GM13977 (cell line): ENCODE data around the gene ADD1.

Experiments
- DNase-seq: peaks from one replicate; pipeline ENCODE4 v3.0.0; 2012; ENCODE audit warnings: low spot score
- in situ Hi-C: fragments of 300-500 bp; cut with MboI; formaldehyde crosslinking; loops from one replicate; pipeline ENCODE4 v1.12.0; 2022; ENCODE audit warnings: low sequenced_read_pairs, low pct_unique_long_range_greater_than_20kb, mixed read lengths, inconsistent platforms; ENCODE audit not compliant: unreplicated experiment
- TF ChIP-seq, protein P1 (sequence below): IDR thresholded peaks from 2 replicates; pipeline ENCODE4 v1.5.1; 2012; ENCODE audit warnings: mild to moderate bottlenecking, control low read depth; ENCODE audit not compliant: insufficient read depth; ENCODE audit errors: extremely low read depth, missing control alignments

Gene ADD1

DNA sequence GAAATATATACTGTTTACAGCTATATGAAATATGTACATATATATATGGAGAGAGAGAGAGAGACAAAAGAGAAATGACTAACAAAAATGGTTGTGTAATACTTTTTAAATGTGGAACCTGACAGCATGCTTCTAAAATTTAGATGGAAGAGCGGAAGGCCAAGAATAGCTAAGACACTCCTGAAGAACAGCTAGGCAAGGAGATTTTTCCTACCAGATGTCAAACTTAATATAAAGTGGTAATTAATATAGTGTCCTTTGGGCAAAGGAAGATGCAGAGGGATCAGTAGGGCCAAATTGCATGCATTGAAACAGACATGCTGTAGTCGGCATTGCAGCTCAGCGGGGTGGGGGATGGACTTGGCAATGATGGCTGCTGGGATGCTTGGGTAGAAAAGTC, 45.2 kb downstream of the ADD1 start:
- TF ChIP-seq, protein P1, sequence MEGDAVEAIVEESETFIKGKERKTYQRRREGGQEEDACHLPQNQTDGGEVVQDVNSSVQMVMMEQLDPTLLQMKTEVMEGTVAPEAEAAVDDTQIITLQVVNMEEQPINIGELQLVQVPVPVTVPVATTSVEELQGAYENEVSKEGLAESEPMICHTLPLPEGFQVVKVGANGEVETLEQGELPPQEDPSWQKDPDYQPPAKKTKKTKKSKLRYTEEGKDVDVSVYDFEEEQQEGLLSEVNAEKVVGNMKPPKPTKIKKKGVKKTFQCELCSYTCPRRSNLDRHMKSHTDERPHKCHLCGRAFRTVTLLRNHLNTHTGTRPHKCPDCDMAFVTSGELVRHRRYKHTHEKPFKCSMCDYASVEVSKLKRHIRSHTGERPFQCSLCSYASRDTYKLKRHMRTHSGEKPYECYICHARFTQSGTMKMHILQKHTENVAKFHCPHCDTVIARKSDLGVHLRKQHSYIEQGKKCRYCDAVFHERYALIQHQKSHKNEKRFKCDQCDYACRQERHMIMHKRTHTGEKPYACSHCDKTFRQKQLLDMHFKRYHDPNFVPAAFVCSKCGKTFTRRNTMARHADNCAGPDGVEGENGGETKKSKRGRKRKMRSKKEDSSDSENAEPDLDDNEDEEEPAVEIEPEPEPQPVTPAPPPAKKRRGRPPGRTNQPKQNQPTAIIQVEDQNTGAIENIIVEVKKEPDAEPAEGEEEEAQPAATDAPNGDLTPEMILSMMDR = no peak
- no peak for DNase-seq
- in situ Hi-C loops = no loop called here

DNA sequence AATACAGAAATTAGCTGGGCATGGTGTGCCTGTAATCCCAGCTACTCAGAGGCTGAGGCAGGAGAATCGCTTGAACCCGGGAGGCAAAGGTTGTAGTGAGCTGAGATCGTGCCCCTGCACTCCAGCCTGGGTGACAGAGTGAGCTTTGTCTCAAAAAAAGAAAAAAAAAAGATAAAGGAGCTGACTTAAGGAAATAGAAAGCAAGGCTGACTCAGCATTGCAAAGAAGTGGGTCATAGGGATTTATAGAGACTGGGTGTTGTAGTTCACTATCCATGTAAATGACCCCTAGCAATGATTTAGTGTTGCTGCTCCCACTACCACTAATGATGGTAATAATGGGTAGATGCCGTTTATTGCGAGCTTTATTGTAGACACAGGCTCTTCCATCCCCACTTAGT, 47.6 kb downstream of the ADD1 start:
- TF ChIP-seq, protein P1 = no peak
- no peak for DNase-seq
- in situ Hi-C loops = no loop called here

DNA sequence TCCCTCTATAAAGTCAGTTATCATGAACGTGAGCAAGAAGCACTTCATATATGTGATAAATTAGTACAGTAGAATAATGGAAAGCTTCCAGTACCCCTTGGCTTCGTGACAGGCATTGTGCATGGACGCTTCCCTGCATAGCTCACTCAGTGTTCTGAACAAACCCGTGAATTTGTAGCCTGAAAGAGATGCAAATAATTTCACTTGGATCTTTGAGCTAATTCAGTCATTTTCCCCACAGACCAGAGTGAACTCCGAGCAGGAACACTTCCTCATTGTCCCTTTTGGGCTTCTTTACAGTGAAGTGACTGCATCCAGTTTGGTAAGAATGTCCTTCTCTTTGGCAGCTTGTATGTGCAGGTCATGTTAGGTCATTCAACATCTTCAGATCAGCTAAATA, 50.1 kb downstream of the ADD1 start:
- DNase-seq = no peak
- TF ChIP-seq, protein P1 = no peak
- in situ Hi-C loops = no loop called here

DNA sequence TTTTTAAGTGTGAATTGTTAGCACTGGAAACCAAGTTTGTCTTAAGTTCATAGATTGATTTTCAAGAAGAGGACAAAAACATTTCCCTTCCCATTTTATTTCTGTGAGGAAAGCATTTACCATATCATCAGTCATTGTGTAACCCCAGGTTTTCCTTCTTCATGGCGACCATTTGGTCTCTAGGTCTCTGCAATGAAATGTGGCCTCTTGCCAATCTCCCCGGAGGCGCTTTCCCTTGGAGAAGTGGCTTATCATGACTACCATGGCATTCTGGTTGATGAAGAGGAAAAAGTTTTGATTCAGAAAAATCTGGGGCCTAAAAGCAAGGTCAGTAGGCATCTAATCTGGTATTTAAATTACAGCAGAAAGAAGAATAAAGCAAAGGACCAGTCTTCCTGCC, 54.4 kb downstream of the ADD1 start:
- no peak for DNase-seq
- TF ChIP-seq, protein P1 = no peak
- in situ Hi-C loops = no loop called here

DNA sequence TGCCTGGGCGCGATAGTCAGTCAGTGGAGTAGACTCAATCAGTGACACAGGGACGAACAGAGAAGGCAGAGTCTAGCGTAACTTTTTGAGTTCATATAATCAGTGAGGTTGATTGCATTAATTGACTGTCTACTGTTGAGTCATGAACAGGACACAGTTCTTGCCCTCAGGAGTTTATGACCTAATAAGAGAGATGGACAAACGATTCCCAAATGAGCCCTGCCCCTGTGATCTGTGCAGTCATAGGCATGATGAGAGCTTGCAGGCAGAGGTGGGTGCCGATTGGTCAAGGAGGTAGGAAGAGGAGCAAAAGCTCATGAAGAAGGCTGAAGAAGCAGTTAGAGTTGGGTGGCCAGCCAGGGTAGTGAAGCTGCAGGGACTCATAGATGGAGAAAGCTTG, 57.1 kb downstream of the ADD1 start:
- in situ Hi-C loops = no loop called here
- DNase-seq = no peak
- TF ChIP-seq, protein P1 = no peak

DNA sequence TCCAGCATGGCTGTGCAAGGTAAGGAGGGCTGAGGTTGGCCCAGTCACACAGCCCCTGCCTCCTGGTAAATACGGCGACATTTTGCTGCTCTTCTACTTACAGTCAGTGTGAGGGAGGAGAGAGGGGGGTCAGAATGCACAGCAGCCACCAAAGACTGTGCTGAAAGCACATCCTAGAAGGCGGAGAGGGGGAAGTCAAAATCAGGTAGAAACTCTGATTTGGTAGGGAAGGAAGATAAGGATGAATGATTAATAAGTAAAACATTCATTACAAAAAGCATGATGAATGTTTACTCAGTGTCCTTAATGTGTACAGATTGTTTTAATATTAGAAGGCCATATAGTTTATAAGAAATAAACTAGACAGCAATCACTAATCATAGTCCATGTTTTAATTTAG, 57.5 kb downstream of the ADD1 start:
- TF ChIP-seq, protein P1 = no peak
- in situ Hi-C loops = no loop called here
- no peak for DNase-seq

DNA sequence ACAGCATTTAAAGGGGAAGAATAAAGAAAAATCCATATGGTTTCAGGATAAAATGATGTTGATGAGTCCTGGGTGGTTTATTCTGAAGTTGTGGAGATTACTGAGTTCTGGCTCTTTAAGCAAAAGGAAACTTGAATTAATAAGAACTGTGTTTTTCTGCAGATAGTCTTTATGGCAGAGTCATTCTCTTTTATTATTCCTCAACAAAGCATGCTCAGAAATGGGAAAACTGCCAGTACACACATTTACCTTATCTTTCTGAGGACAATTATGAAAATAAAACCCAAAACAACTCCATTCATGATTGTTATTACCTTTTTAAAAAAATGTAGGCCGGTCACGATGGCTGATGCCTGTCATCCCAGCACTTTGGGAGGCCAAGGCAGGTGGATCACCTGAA, 58.5 kb downstream of the ADD1 start:
- DNase-seq = no peak
- TF ChIP-seq, protein P1 = no peak
- in situ Hi-C loops = no loop called here
